HL-60 (cell line): Measurements from ENCODE around the gene TNIK.

ENCODE experiments used
- CTCF ChIP-seq: IDR thresholded peaks from one replicate; pipeline ENCODE4 v1.5.1; 2011; ENCODE audit warnings: low read length, control low read depth, inconsistent platforms; ENCODE audit not compliant: insufficient read depth
- GABPA ChIP-seq: IDR thresholded peaks from 2 replicates; pipeline ENCODE4 v1.6.1; 2012; ENCODE audit warnings: low read depth
- POLR2AphosphoS5 ChIP-seq: IDR thresholded peaks from 2 replicates; pipeline ENCODE4 v1.6.1; 2012; ENCODE audit warnings: low read depth
- REST ChIP-seq: IDR thresholded peaks from 2 replicates; pipeline ENCODE4 v1.6.1; 2012; ENCODE audit warnings: low read depth; ENCODE audit not compliant: insufficient replicate concordance

DNA sequence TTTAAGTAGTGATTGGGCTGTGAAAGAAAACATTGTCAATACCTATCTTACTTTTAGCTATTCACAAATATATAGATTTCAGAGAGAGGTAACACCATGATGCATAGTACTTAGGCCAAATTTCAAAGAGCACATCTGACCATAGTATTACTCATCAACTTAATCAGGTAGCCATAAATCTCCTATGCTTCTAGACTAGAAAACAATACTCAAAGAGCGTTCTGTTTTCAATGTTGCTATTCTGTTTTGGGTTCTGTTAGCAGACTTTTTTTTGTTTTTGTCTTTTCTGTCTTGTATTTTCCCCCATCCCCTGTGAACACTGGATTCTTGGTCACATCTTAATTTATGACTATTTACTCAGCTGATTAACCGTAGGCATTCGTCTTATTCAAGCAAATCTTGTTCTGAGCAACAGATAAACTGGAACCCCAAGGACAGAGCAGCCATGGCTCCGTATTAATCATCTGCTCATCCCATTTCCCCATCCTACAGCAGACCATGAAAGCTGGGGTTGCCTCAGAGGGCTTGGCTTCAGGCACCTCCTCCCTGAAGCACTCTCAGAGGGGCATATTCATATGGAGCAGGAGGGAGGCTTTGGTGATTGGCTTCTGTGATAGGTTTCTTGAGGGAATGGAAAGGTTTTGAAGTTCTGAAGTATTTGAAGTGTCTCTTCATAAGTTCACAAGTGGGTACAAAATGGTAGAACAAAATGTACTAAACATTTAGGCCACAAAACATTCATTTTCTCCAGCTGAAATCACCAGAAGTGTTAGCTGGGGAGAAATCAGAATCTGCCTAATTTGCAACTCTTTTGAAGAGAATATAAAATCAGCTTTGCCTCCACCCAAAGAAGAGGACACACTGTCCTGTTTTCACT, 105.3 kb downstream of the TNIK start:
- no peak for TF ChIP-seq CTCF
- TF ChIP-seq POLR2AphosphoS5: no peak
- TF ChIP-seq REST: no peak
- no peak for TF ChIP-seq GABPA
